NCI-H2171 treated with DMSO at 0.1 percent for 48 hours (cell line): ENCODE measurements around the gene WASF3.
A peak's percentile ranks its signal among the peaks of the same experiment; 100 is the strongest.
"Not testable (repeated sequence)": the region's sequence is repeated elsewhere in the genome, so short reads cannot be mapped to it uniquely, and the experiment has no call there.

ENCODE experiments used
- DNase-seq: peaks from one replicate; lab custom pipeline; 2025; lab: John Stamatoyannopoulos, UW

WASF3 gene

GRCh38 chr13:26718146-26718545 lies 160.7 kb downstream of the WASF3 start:
- no peak for DNase-seq

DNA sequence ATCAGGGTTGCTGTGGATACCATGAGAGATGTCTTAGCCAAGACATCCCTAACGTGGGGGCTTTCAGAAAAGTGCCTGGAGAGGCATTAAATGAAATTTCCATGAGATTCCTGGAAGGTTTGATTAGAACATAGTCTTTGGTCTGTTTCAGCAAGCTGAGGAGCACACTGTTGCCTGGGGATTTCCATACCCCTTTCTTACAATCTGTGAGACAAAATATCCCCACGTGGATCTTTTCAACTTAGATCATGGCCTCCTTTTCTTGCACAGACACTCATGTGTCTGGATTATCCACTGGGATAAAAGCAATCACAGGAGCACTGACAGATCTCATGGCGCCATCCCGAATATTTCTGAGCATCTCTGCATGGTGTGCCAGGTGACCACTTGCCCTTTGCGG lies 161.4 kb downstream of the WASF3 start:
- DNase-seq, result no peak

DNA sequence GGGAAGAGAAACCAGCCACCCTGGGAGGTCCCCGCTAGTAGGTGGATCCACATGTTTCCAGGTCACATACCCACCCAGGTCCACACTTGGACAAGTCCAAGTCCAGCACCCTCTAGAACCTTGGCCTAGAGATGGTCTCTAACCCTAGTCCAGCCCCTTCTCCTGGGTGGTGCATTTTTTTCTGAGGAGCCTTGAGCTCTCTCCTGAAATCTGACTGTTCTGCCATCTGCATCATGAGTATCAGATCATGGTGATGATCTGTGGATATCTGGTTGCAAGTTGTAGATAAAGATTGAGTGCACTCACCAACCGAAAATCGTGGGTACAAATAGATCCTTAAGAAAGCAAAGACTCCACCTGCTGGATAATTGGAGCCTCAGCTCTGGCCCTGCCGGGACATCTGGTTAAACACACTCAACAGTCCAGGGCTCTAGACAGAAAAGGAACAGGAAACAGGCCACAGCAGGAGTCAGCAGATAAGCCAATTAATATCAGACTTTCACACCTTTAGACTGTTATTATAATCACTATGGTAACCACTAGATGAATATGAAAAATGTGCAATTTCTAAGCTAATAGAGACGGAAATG lies 162.0 kb downstream of the WASF3 start:
- peak; percentile 67 for DNase-seq

GRCh38 chr13:26721251-26722121 lies 164.0 kb downstream of the WASF3 start:
- DNase-seq, result no peak

GRCh38 chr13:26722321-26722720 lies 164.8 kb downstream of the WASF3 start:
- no peak for DNase-seq

- DNase-seq, result not testable (repeated sequence)
These were observed 166.1 kb downstream of the WASF3 start for GRCh38 chr13:26723620-26724019.

- DNase-seq, result no peak
These were observed 169.2 kb downstream of the WASF3 start for GRCh38 chr13:26726684-26727083.

DNA sequence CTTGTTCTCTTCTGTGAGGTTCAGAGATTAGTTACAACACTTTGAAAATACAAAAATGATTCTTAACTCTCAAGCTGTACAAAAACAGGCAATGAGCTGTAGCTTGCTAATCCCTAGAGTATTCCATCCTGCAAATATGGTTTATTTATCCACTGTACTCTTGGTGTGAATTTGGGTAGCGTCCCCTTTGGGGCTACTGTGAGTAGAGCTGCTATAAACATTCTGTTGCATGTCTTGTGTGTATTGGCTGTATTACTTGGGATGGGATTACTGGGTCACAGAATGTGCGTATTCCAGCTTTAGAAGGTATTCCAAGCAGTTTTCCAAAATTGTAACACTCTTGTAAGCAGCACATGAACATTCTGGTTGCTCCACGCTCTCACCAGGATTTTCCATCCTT lies 169.6 kb downstream of the WASF3 start:
- DNase-seq, result no peak

- DNase-seq, result no peak
These were observed 170.2 kb downstream of the WASF3 start for GRCh38 chr13:26727633-26728032.

GRCh38 chr13:26735677-26736076 lies 178.2 kb downstream of the WASF3 start:
- no peak for DNase-seq
